CMK (cell line): Measurements from ENCODE around the gene DEFB124.
"Not testable (repeated sequence)": the region's sequence is repeated elsewhere in the genome, so short reads cannot be mapped to it uniquely, and the experiment has no call there.

Experiments used
- DNase-seq: peaks from one replicate; pipeline ENCODE4 v3.0.0-alpha.2; 2010; ENCODE audit warnings: low read depth

Gene DEFB124

GRCh38 chr20:31488115-31488514 is 13.2 kb upstream of the DEFB124 start:
- DNase-seq: no peak

- peak; percentile 71 for DNase-seq
Observed at GRCh38 chr20:31485450-31486339, 10.8 kb upstream of the DEFB124 start.

- DNase-seq: no peak
Observed at GRCh38 chr20:31484001-31484400, 9.1 kb upstream of the DEFB124 start.

GRCh38 chr20:31476643-31477215 is 1.8 kb upstream of the DEFB124 start:
- DNase-seq: no peak

GRCh38 chr20:31476294-31476585 is 1.3 kb upstream of the DEFB124 start:
- no peak for DNase-seq

GRCh38 chr20:31475472-31476293 is 756 bp upstream of the DEFB124 start:
- no peak for DNase-seq

GRCh38 chr20:31474097-31474436 is 860 bp downstream of the DEFB124 start:
- DNase-seq: no peak

GRCh38 chr20:31473331-31474096 is 1.4 kb downstream of the DEFB124 start:
- no peak for DNase-seq

- DNase-seq: no peak
Observed at GRCh38 chr20:31472395-31473330, 2.3 kb downstream of the DEFB124 start.

GRCh38 chr20:31470946-31471345 is 4.0 kb downstream of the DEFB124 start:
- DNase-seq: not testable (repeated sequence)

GRCh38 chr20:31454361-31454760 is 20.6 kb downstream of the DEFB124 start:
- DNase-seq: no peak

- no peak for DNase-seq
Observed at GRCh38 chr20:31452575-31452974, 22.4 kb downstream of the DEFB124 start.

GRCh38 chr20:31449511-31450414 is 25.2 kb downstream of the DEFB124 start:
- no peak for DNase-seq

GRCh38 chr20:31446084-31446819 is 28.7 kb downstream of the DEFB124 start:
- DNase-seq: no peak

- DNase-seq: no peak
Observed at GRCh38 chr20:31440012-31440659, 34.8 kb downstream of the DEFB124 start, which contains the start of gene DEFB123. Gene DEFB123, plus strand, starts transcription at chr20:31440632. Its CDS starts 67 bp downstream, at chr20:31440699.

GRCh38 chr20:31430568-31431115 is 44.3 kb downstream of the DEFB124 start:
- no peak for DNase-seq

- not testable (repeated sequence) for DNase-seq
Observed at GRCh38 chr20:31427576-31427975, 47.4 kb downstream of the DEFB124 start.

GRCh38 chr20:31426891-31427551 is 47.9 kb downstream of the DEFB124 start:
- DNase-seq: not testable (repeated sequence)
